ENCODE data around the gene COG5. TPM values are rescaled to one million over a fixed set of nuclear protein-coding genes. Genes with fewer than 3 reads are reported as not detected.

COG5 gene
- total and polyA plus RNA-seq, 10 of the 15 experiments (the other 5 are each of a cell fraction or from before 2014, with no cell fraction given), result 5.5 to 27.9 (median 15.6) TPM

GRCh38 chr7:107168233-107169119, 395.2 kb downstream of the COG5 start, which contains the start of gene HBP1 (continued):
- TF ChIP-seq, protein P1, sequence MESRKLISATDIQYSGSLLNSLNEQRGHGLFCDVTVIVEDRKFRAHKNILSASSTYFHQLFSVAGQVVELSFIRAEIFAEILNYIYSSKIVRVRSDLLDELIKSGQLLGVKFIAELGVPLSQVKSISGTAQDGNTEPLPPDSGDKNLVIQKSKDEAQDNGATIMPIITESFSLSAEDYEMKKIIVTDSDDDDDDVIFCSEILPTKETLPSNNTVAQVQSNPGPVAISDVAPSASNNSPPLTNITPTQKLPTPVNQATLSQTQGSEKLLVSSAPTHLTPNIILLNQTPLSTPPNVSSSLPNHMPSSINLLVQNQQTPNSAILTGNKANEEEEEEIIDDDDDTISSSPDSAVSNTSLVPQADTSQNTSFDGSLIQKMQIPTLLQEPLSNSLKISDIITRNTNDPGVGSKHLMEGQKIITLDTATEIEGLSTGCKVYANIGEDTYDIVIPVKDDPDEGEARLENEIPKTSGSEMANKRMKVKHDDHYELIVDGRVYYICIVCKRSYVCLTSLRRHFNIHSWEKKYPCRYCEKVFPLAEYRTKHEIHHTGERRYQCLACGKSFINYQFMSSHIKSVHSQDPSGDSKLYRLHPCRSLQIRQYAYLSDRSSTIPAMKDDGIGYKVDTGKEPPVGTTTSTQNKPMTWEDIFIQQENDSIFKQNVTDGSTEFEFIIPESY (IDR thresholded peaks at IDR 0.05), result no peak
- TF ChIP-seq, protein P2, sequence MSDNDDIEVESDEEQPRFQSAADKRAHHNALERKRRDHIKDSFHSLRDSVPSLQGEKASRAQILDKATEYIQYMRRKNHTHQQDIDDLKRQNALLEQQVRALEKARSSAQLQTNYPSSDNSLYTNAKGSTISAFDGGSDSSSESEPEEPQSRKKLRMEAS (IDR thresholded peaks at IDR 0.05; ENCODE audit: low read depth, low read length), result peak; percentile 99
- TF ChIP-seq, protein P3, sequence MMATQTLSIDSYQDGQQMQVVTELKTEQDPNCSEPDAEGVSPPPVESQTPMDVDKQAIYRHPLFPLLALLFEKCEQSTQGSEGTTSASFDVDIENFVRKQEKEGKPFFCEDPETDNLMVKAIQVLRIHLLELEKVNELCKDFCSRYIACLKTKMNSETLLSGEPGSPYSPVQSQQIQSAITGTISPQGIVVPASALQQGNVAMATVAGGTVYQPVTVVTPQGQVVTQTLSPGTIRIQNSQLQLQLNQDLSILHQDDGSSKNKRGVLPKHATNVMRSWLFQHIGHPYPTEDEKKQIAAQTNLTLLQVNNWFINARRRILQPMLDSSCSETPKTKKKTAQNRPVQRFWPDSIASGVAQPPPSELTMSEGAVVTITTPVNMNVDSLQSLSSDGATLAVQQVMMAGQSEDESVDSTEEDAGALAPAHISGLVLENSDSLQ (IDR thresholded peaks at IDR 0.05), result peak; percentile 100
- TF ChIP-seq NFXL1 (IDR thresholded peaks at IDR 0.05; ENCODE audit: borderline replicate concordance) (no peak), SMAD1 (IDR thresholded peaks at IDR 0.05; ENCODE audit: low read depth, partially characterized antibody) (peak; percentile 98), POLR2AphosphoS5 (IDR thresholded peaks at IDR 0.05; ENCODE audit: low read length) (no peak; the same call in none of the 2 replicates), BCL11A (IDR thresholded peaks at IDR 0.05; ENCODE audit: low read depth, low read length) (no peak), MLLT1 (IDR thresholded peaks at IDR 0.05) (no peak; the same call in none of the 2 replicates), NRF1 (conservative IDR thresholded peaks at IDR 0.05; ENCODE audit: low read depth, low read length) (no peak), SPI1 (IDR thresholded peaks at IDR 0.05; ENCODE audit: borderline replicate concordance, insufficient read depth, low read depth, low read length) (peak; percentile 25; the same call in 1 of the 2 replicates), PAX5 (IDR thresholded peaks at IDR 0.05; ENCODE audit: borderline replicate concordance, low read depth, low read length) (peak; percentile 10; the same call in 1 of the 2 replicates), FOXK2 (IDR thresholded peaks at IDR 0.05) (peak; percentile 97), ETV6 (conservative IDR thresholded peaks at IDR 0.05 in 1 of 2, IDR thresholded peaks at IDR 0.05 in 1 of 2; ENCODE audit: borderline replicate concordance in 1 of 2, low read depth in 1 of 2) (no peak), POU2F2 (IDR thresholded peaks at IDR 0.05; ENCODE audit: borderline replicate concordance, low read depth, low read length) (peak; percentile 33; the same call in 1 of the 3 replicates), GABPA (IDR thresholded peaks at IDR 0.05; ENCODE audit: low read depth) (peak; percentile 77), GATAD2B (conservative IDR thresholded peaks at IDR 0.05; ENCODE audit: low read depth) (no peak; the same call in 1 of the 2 replicates), ZNF592 (IDR thresholded peaks at IDR 0.05) (no peak), MYB (IDR thresholded peaks at IDR 0.05; ENCODE audit: borderline replicate concordance, low read depth, low read length) (no peak), EP300 (IDR thresholded peaks at IDR 0.05; ENCODE audit: borderline replicate concordance in 1 of 2, control insufficient read depth in 1 of 2, low read depth in 2 of 2, low read length in 2 of 2) (peak in 1 of 2 experiments; percentile 26; a peak in 1 of 4 replicates)
